GM12864 (cell line): ENCODE measurements around the gene FLT3LG.

ENCODE experiments used
- DNase-seq: peaks from one replicate; pipeline ENCODE4 v3.0.0-alpha.2; 2011; ENCODE audit warnings: low read depth
- H3K4me3 ChIP-seq: 2 replicates; pipeline ENCODE4 v1.5.1; 2011; ENCODE audit warnings: mild to moderate bottlenecking, low read depth, low read length, control low read depth
- TF ChIP-seq, protein P1 (sequence below): IDR thresholded peaks from 2 replicates; pipeline ENCODE4 v1.5.1; 2011; ENCODE audit warnings: low read depth, mild to moderate bottlenecking, moderate library complexity, low read length, control low read depth, inconsistent platforms; ENCODE audit errors: missing control alignments

FLT3LG gene

GRCh38 chr19:49435670-49436069, 38.3 kb upstream of the FLT3LG start:
- TF ChIP-seq, protein P1, sequence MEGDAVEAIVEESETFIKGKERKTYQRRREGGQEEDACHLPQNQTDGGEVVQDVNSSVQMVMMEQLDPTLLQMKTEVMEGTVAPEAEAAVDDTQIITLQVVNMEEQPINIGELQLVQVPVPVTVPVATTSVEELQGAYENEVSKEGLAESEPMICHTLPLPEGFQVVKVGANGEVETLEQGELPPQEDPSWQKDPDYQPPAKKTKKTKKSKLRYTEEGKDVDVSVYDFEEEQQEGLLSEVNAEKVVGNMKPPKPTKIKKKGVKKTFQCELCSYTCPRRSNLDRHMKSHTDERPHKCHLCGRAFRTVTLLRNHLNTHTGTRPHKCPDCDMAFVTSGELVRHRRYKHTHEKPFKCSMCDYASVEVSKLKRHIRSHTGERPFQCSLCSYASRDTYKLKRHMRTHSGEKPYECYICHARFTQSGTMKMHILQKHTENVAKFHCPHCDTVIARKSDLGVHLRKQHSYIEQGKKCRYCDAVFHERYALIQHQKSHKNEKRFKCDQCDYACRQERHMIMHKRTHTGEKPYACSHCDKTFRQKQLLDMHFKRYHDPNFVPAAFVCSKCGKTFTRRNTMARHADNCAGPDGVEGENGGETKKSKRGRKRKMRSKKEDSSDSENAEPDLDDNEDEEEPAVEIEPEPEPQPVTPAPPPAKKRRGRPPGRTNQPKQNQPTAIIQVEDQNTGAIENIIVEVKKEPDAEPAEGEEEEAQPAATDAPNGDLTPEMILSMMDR: no peak
- H3K4me3 ChIP-seq: no peak overlapping the region
- no peak for DNase-seq

DNA sequence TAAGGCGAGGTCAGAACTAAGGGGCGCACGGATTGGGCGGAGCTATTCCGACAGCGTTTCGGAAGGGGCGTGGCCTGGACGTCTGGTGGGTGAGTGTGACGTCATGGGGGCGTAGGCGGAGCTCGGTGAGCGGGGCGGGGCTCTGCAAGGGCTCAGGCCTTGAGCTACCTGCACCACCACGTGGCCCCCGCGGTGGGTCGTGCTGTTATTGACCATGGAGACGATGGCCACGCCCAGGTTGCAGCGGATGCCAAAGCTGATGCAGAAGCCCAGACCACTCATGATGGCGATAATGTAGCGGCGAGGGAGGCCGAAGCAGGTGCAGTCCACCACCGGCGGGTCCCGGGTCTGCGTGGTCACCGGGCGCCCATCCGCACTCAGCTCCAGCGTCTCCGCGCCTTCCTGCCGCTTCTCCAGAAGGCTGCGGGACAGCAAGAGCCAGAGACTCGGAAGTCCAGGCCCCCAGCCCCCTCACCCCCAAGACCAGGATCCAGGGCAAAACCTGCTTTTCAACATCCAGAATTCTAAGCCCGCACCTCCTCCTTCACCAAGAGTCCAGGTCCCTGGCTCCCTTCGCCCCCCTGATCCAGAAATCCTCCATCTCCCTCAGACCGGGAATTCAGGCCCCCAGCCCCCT, 37.5 kb upstream of the FLT3LG start:
- DNase-seq: no peak
- H3K4me3 ChIP-seq: no peak overlapping the region
- TF ChIP-seq, protein P1: no peak

GRCh38 chr19:49437231-49437630, 36.8 kb upstream of the FLT3LG start:
- no peak for DNase-seq

GRCh38 chr19:49438261-49438660, 35.8 kb upstream of the FLT3LG start:
- no peak for DNase-seq
- H3K4me3 ChIP-seq: no peak overlapping the region
- TF ChIP-seq, protein P1: no peak

More at GRCh38 chr19:49437231-49437630, 36.8 kb upstream of the FLT3LG start:
- H3K4me3 ChIP-seq: no peak overlapping the region
- TF ChIP-seq, protein P1: no peak

GRCh38 chr19:49439836-49440235, 34.2 kb upstream of the FLT3LG start:
- no peak for DNase-seq
- TF ChIP-seq, protein P1: no peak

DNA sequence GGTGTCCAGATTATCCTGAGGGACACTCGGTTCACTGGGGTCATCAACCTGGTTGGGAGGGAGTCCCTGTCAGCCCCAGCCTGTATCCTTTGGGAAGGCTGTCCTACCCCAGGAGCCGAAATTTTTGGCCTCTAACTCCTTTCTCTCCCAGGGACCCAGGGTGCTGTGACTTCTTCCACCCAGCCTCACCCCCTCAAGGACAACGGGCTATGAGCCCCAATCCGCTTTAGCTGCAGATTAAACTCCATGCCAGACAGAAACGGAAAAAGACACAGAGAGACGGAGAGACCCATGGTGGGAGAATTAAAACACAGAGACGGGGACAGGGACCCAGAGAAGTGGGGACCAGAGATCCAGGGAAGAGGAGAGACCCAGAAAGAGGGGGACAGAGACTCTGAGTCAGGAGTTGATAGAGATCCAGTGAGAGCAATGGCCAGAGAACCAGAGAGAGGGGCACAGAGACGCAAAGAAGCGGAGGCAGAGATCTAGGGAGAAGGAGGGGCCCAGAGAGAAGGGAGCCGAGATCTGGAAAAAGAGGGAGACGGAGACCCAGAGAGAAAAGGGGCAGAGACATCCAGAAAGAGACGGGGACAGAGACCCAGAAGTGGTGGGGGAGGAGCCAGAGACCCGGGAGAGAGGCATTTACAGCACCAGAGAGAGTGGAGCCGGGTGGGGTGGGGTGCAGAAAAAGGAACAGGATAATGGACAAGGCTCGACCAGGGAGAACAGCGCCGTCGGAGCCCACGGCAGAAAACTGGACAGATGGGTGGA, 33.4 kb upstream of the FLT3LG start:
- H3K4me3 ChIP-seq: no peak overlapping the region
- TF ChIP-seq, protein P1: no peak
- no peak for DNase-seq

More at GRCh38 chr19:49439836-49440235, 34.2 kb upstream of the FLT3LG start:
- no peak overlapping the region for H3K4me3 ChIP-seq
